HG02642 (cell line): ENCODE data around the gene IRF4.

Experiments used
- ATAC-seq: cut with Tn5 transposase; IDR thresholded peaks from one replicate; pipeline ENCODE4 v1.9.1; 2021; ENCODE audit warnings: mild to moderate bottlenecking; ENCODE audit not compliant: unreplicated experiment, poor library complexity

IRF4 gene

GRCh38 chr6:379410-380181, 12.0 kb upstream of the IRF4 start:
- no peak for ATAC-seq

GRCh38 chr6:380234-381218, 11.0 kb upstream of the IRF4 start:
- ATAC-seq, result no peak

- no peak for ATAC-seq
These were observed 9.7 kb upstream of the IRF4 start for GRCh38 chr6:381742-382461.

- no peak for ATAC-seq
These were observed 8.4 kb upstream of the IRF4 start for GRCh38 chr6:382883-383810.

GRCh38 chr6:383856-384255, 7.7 kb upstream of the IRF4 start:
- ATAC-seq, result no peak

- no peak for ATAC-seq
These were observed 6.7 kb upstream of the IRF4 start for GRCh38 chr6:384898-385297.

- ATAC-seq, result no peak
These were observed 5.9 kb upstream of the IRF4 start for GRCh38 chr6:385614-386013.

- ATAC-seq, result no peak
These were observed 4.8 kb upstream of the IRF4 start for GRCh38 chr6:386688-387266.

GRCh38 chr6:387293-387741, 4.2 kb upstream of the IRF4 start:
- ATAC-seq, result no peak

- ATAC-seq, result no peak
These were observed 3.2 kb upstream of the IRF4 start for GRCh38 chr6:388202-388903.

- no peak for ATAC-seq
These were observed 2.4 kb upstream of the IRF4 start for GRCh38 chr6:389143-389542.

- ATAC-seq, result peak; percentile 24
These were observed 1.9 kb upstream of the IRF4 start for GRCh38 chr6:389622-390021.

GRCh38 chr6:390914-391558, 516 bp upstream of the IRF4 start:
- peak; percentile 21 for ATAC-seq

GRCh38 chr6:392441-393390, 1.2 kb downstream of the IRF4 start:
- no peak for ATAC-seq

GRCh38 chr6:393391-394221, 2.1 kb downstream of the IRF4 start:
- no peak for ATAC-seq

- no peak for ATAC-seq
These were observed 3.2 kb downstream of the IRF4 start for GRCh38 chr6:394641-395289.
